ENCODE data around the gene ACAD8. TPM values are rescaled to one million over a fixed set of nuclear protein-coding genes. Genes with fewer than 3 reads are reported as not detected.
"Not testable (repeated sequence)": the region's sequence is repeated elsewhere in the genome, so short reads cannot be mapped to it uniquely, and the experiment has no call there.

ACAD8 gene
- total RNA-seq, 1 donor from 2014 or later = 14.9 TPM

DNA sequence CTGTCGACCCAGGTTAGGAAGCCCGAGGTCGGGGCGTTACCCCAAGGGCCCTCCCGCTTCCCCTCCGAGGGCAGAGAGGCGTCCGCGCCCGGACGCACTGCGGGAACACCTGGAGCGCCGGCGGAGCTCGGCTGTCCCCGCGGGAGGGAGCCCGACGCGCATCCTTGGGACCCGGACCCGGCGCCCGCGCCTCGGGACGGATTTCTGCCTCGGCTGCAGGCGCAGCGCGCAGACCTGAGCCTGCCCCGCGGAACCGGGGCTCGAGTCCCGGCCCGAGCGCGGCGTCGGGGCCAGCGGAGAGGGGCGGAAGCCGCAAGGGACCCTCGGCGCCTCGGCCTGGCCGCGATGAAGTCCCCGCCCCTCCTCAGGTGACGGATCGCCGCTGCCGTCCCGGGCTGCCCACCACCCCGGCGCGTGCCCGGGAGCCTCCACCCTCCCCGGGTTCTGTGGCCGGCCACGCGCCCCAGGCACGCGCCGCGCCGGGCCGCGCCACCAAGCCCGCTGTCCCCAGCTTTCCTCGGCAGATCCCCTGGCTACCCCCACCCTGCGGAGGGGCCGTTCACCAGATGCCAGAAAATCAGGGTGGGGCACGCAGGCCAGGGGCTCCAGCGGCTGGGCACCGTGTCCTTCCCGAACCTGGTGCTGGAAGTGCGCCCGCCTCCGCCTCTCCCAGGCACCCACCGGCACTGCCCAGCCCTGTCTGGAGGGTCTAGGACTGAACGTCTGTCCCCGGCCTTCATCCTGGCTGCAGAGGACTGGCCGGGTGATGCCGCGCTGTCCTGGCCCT, 23.2 kb downstream of the ACAD8 start:
- Mint-ChIP-seq H3K9me3 (ENCODE audit: low read depth) (peaks cover 4% of the 10 kb centered on the region), H3K27ac (ENCODE audit: unreplicated experiment) (no peak overlapping the region), H3K4me1 (ENCODE audit: low read depth) (peaks cover 15% of the 10 kb centered on the region), H3K27me3 (ENCODE audit: low read depth) (peaks cover 65% of the 10 kb centered on the region), H3K4me3 (ENCODE audit: unreplicated experiment) (peak overlapping the region; percentile 67), H3K36me3 (ENCODE audit: low read depth) (peaks cover 2% of the 10 kb centered on the region)
- no peak for DNase-seq (ENCODE audit: low spot score)
- TF ChIP-seq, protein P1, sequence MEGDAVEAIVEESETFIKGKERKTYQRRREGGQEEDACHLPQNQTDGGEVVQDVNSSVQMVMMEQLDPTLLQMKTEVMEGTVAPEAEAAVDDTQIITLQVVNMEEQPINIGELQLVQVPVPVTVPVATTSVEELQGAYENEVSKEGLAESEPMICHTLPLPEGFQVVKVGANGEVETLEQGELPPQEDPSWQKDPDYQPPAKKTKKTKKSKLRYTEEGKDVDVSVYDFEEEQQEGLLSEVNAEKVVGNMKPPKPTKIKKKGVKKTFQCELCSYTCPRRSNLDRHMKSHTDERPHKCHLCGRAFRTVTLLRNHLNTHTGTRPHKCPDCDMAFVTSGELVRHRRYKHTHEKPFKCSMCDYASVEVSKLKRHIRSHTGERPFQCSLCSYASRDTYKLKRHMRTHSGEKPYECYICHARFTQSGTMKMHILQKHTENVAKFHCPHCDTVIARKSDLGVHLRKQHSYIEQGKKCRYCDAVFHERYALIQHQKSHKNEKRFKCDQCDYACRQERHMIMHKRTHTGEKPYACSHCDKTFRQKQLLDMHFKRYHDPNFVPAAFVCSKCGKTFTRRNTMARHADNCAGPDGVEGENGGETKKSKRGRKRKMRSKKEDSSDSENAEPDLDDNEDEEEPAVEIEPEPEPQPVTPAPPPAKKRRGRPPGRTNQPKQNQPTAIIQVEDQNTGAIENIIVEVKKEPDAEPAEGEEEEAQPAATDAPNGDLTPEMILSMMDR (IDR thresholded peaks at IDR 0.05) = peak; percentile 39

DNA sequence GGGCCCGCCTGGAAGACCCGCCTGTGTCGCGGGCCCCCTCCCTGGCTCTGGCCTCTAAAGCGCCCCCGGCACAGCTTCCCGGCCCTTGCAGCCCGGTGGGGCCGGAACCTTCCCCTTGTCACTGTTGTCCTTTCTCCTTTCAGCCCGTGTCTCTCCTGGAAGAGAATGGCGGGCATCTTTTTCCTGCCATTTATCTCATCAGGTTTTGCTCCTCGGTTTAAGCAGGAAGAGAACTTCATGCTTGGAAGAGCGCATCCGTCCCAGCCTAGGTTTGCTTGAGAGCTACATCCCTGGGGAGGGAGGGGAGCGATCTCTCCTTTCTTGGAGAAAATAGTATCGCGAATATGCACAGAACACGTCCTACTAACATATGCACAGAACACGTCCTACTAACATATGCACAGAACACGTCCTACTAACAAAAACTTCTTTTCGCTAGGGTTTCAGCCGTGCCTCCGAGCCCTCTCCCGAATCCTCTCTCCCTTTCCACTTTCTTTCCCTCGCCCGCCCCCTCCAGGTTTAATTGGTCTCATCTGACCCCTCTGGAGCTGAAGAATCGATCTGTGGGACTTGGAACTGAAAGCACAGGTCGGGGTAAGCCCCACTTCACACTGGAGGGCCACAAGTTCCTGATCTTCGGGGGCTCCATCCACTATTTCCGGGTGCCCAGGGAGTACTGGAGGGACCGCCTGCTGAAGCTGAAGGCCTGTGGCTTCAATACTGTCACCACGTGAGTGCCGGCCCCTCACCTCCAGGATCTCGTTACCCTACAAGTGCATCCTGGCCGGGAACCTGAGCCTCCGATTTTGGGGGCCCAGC, 24.0 kb downstream of the ACAD8 start:
- H3K36me3 Mint-ChIP-seq (ENCODE audit: low read depth) = peaks cover 2% of the 10 kb centered on the region
- no peak for DNase-seq (ENCODE audit: low spot score)
- H3K4me1 Mint-ChIP-seq (ENCODE audit: low read depth) = peaks cover 15% of the 10 kb centered on the region
- H3K27ac Mint-ChIP-seq (ENCODE audit: unreplicated experiment) = no peak overlapping the region
- H3K9me3 Mint-ChIP-seq (ENCODE audit: low read depth) = peaks cover 4% of the 10 kb centered on the region
- peaks cover 61% of the 10 kb centered on the region for H3K27me3 Mint-ChIP-seq (ENCODE audit: low read depth)
- TF ChIP-seq, protein P1 (IDR thresholded peaks at IDR 0.05) = no peak
- H3K4me3 Mint-ChIP-seq (ENCODE audit: unreplicated experiment) = peak overlapping the region; percentile 64

GRCh38 chr11:134278356-134278755, 25.0 kb downstream of the ACAD8 start:
- Mint-ChIP-seq H3K27ac (ENCODE audit: unreplicated experiment) (no peak overlapping the region), H3K4me3 (ENCODE audit: unreplicated experiment) (no peak overlapping the region), H3K4me1 (ENCODE audit: low read depth) (peaks cover 15% of the 10 kb centered on the region), H3K9me3 (ENCODE audit: low read depth) (peaks cover 4% of the 10 kb centered on the region), H3K27me3 (ENCODE audit: low read depth) (peaks cover 55% of the 10 kb centered on the region), H3K36me3 (ENCODE audit: low read depth) (peaks cover 2% of the 10 kb centered on the region)
- TF ChIP-seq, protein P1 (IDR thresholded peaks at IDR 0.05) = no peak
- no peak for DNase-seq (ENCODE audit: low spot score)

- H3K4me1 Mint-ChIP-seq (ENCODE audit: low read depth); H3K27ac Mint-ChIP-seq (ENCODE audit: unreplicated experiment); H3K9me3 Mint-ChIP-seq (ENCODE audit: low read depth); DNase-seq (ENCODE audit: low spot score); H3K36me3 Mint-ChIP-seq (ENCODE audit: low read depth); H3K4me3 Mint-ChIP-seq (ENCODE audit: unreplicated experiment): not testable (repeated sequence)
- peaks cover 40% of the 10 kb centered on the region for H3K27me3 Mint-ChIP-seq (ENCODE audit: low read depth)
These were observed 28.3 kb downstream of the ACAD8 start for GRCh38 chr11:134281635-134282034.

GRCh38 chr11:134282121-134283045, 29.0 kb downstream of the ACAD8 start:
- peaks cover 37% of the 10 kb centered on the region for H3K27me3 Mint-ChIP-seq (ENCODE audit: low read depth)
- peaks cover 4% of the 10 kb centered on the region for H3K9me3 Mint-ChIP-seq (ENCODE audit: low read depth)
- no peak overlapping the region for H3K27ac Mint-ChIP-seq (ENCODE audit: unreplicated experiment)
- TF ChIP-seq, protein P1 (IDR thresholded peaks at IDR 0.05) = no peak
- H3K4me1 Mint-ChIP-seq (ENCODE audit: low read depth) = no peaks in the 10 kb centered on the region
- no peak for DNase-seq (ENCODE audit: low spot score)
- H3K36me3 Mint-ChIP-seq (ENCODE audit: low read depth) = no peaks in the 10 kb centered on the region
- no peak overlapping the region for H3K4me3 Mint-ChIP-seq (ENCODE audit: unreplicated experiment)
